DMS79 (cell line): ENCODE measurements around the gene LRP1.

ENCODE experiments used
- DNase-seq: peaks from one replicate; lab custom pipeline; 2025; lab: John Stamatoyannopoulos, UW

LRP1 gene

DNA sequence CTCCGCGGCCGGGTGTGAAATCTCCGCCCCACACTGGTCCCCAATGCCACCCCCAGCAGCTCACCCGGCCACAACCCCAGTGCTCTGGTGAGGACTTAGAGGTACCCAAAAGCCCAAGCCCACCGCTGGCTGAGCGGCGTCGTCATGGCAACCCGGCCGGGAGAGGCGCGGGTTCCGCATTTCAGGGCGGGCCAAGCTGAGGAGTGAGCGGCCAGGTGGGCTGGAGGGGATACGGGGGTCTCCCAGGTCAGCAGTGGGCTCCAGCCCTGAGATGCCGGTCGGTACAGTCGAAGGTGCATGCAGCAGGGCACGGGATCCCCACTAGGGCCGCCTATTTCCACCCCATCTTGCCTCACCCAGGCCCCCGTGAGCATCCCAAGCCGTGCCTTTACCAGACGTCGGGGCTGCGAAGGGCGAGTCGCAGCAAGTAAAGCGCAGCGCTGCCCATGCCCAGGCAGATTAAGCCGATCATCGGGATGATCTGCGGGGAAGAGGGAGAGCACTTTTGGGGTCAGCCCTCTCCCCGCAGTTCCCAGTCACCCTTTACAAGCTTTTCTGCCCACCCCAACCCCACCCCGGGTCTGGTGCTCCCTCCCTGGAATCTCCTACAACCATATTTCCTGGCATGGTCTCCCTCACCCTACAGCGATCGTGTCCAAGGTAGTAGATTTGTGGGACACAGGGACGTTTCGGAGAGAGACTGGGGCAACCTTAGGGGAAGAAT, 108.1 kb downstream of the LRP1 start:
- no peak for DNase-seq

DNA sequence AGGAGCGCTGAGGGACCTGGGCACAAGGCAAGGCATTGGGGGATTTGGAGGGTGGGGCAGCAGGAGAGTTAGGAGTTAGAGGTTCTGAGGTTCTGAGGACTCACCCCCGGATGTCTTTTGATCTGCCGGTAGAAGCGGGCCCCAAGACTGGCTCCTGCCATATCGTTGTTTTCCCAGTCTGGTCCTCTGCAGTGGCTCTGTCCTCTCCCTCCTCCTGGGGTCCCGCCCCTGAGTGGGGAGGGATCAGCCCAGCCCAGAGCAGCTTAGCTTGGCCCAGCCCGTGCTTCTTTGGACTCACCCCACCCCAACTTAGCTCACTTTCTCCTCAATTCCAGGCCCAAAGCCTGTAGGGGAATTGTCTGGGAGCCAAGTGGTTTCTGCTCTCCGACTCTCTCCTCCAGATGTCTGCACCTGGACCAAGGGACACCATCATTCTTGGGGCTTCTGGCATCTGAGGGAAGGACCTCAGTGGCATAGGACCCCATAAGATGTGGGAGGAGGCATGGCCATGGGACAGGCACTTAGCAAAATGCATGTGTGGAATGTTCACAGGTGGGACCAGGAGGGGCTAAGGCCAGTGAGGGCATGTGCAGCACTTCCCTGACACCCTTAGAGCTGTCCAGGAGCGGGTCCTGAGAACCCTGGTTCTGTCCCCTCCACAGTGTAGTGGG, 108.8 kb downstream of the LRP1 start:
- DNase-seq: no peak

DNA sequence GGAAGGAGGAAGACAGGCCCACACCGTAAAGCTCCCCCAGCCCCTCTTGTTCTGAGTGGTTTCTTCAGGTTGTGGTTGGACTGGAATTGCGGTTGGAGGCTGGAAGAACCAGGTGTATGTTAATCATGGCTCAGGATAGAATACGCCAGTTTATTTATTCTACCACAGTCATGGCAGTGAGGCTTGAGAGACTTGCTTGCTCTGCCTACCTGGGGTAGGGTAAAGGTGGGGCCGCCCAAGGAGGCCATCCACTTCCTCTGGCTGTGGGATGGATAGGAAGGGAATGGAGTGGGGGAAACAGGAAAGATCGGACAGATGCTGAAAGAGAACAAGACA, 109.3 kb downstream of the LRP1 start:
- peak; percentile 35 for DNase-seq

DNA sequence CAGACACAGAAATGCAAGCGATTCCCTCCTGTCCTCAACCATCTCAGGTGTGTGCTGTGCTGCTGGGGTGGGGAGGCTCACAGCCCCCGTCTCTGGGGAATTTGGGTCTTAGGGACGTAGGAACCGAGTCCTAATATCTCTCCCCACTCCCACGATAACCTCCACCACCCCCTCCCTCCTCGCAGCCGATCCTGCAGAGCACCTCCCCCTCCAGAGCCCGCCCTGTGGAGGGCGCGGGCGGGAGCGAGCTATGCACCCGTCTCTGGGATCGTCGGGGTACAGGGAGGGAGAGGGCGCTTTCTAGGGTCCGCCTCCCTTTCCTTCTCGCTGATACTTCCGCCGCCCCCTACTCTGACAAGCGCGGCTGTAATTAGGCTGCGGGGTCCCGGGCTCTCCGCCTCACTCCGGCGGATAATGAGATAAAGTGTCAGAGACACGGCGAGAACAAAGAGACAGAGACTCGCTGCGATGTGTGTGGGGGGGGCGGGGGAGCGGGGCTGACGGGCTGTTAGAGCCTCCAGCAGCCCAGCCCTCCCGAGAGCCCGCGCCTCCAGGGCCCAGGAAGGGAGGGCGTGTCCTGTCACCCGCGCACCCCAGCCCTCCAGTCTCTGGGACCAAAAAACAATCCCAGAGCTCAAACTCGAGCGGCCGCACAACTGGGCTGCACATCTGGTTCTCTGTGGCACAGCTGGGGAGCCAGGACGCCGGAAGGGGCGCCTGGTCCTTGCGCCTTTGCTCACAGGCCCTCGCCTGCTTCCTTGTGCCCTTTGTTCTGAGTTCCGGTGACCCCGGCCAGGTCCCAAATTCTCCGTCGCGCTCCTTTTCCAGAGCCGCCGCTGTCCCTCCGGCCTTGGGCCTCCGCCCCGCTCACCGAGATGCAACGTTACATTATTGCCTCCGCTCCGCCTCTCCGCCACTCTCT, 109.9 kb downstream of the LRP1 start:
- DNase-seq: peak; percentile 24

DNA sequence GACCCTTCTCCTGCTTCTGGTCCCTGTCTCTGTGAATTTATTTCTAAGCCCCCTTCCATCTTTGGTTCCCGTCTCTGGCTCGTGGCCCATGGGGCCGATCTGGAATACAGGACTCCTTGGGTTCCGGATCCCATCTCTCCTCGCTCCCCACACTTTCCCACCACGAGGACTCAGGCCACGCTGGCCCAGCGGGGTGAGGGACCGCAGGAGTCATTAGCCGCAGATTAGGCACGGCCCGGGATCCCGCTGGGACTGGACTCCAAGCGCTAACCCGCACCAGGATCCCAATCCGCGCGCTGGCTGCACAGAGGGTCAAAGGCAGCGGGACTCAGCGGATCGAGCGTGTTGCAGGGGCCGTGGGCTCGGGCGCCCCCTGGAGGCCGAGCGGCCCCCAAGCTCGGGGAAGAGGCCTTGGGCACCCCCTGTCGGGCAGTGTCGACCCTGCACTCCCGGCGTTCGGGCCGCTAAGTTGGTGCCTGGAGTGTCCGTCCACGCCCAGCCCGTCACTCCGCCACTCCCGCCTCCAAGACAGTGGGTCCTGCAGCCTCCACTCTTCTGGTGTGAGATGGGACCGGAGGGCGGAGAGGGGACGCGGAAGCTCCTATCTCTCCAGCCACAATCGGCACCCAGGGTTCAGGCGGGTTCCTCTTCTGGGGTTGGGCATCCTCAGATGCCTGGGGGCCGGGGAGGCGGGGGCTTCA, 110.7 kb downstream of the LRP1 start:
- DNase-seq: peak; percentile 40

DNA sequence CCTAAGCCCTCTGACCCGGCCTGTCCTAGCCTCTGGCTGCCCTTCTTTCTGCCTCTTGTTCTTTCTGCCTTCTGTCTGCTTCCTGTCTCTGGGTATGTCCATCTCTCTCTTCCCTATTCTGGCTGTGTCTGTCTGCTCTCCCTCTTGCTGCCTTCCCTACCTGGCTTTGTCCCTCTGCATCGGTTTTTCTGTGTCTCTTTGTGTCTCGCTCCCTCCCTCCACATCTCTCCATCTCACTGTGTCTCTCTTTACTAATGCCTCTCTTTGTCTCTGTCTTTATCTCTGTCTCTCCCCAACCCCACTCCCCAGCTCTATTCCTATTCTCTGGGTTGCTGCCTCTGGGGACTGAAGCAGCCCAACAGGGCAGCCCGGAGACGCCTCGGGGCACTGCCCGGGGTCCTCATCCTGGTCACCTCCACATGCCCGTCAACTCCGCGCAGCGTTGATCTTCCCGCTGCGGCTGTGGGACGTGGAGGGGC, 111.3 kb downstream of the LRP1 start:
- DNase-seq: no peak

DNA sequence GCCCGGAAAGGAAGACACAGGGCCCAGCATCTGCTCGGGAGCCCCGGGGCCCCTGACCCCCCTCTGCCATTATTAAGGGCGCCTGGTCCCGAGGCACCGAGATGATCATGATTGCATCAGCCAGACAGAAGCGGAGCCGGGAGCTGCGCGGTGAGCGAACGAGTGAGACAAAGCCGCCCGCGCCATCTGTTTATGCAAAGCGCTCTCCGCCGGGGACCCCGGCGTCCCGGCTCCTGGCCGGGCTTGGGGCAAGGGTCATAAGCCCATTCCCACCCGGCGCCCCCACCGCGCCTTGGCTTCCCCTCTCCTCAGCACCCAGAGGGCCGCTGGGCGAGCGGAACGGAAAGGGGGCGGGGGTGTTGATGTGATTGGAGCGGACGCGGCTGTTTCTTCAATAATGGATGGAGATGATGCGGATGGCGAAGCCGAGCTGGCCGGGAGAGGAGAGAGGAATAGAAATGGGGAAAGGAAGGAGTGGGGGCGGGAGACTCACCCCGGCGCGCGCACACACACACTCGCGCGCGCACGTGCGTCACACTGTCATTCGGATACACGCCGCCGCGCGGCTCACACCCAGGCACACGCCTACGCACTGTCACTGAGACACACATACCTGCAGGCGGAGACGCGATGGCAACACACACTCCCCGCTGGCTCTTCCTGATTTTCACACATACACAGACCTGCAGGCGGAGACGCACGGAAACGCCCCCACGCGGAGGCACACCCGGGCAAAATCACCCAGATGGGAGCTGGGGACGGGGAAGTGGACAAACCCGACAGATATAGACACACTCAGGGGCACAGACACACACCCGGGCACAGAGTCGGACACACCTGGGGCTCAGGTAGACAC, 112.0 kb downstream of the LRP1 start:
- no peak for DNase-seq

DNA sequence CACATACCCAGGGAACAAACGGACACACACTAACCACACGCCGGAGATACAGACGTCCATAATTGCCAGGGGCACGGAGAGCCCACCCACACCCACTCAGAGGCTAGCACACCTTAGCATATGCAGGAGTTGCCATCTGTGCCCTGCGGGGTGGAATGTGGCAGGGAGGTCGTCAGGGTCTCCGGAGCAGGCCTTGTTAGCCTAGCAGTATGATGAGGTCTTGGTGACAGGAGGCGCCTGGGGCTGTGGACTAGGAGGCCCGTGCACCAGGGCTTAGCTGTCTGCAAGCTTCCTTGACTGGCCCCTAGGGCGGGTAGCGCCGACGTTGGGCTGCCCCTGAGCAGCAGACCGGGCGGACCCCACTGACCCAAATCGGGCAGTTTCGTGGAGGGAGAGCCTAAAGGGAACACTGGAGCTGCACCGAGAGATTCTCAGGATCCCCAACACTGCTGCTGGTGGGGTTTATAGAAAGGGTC, 112.7 kb downstream of the LRP1 start:
- DNase-seq: no peak

DNA sequence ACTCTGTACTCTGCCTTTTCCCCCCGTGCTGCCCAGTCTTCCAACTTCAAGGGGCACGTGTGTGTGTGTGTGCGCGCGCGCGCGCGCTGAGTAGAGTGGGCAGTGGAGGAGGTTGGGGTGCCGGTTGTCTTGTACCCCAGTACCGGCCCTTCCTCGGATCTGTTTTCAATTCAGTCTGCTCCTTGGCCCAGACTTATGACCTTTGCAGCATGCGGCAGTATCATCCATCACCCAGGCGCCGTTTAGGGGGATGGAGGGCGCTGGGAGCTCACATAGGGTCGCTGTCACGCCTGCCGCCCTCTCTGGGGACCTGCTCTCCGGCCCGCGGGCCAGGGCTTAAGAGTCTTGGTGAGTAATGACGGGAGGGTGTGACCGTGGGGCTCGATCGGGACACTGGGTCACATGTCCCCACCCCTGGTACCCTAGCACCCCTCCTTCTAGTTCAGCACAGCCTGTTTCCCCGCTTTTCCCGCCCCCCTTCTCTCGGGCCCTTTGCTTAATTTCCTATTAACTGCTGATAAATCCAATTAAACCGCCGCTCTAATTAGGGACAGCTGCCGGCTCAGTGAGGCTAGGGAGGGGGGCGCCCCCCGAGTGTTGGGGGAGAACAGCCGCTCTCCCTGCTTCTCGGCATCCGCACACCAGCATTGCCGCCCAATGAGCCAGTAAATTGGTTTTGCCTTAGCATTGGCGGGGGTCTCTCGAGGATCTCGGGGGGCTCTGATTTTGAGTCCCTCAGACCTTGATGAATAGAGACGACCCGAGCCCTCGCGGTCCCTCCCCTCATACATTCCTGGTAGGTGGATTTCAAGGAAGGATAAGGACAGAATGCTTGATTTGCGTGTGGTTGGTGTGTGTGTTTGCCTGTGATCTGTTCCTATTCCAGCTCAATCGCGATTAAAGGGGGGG, 113.4 kb downstream of the LRP1 start:
- no peak for DNase-seq

DNA sequence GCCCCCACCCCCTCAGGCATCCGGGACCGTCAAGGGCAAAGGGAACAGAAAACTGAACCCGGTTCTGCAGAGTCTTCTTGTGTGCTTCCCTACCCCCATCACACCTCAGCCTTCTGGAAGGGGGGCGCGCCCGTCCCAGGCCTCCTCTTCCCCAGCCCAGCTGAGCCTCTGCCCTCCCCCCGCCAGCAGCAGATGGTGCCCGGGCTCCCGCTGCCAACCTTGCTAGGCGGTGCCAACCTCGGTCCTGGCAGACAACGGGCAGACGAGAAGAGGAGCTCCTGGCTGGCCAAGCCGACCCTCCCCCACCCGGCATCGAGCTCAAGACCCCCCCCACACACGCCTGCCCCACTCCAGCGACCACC, 114.0 kb downstream of the LRP1 start:
- peak; percentile 12 for DNase-seq

DNA sequence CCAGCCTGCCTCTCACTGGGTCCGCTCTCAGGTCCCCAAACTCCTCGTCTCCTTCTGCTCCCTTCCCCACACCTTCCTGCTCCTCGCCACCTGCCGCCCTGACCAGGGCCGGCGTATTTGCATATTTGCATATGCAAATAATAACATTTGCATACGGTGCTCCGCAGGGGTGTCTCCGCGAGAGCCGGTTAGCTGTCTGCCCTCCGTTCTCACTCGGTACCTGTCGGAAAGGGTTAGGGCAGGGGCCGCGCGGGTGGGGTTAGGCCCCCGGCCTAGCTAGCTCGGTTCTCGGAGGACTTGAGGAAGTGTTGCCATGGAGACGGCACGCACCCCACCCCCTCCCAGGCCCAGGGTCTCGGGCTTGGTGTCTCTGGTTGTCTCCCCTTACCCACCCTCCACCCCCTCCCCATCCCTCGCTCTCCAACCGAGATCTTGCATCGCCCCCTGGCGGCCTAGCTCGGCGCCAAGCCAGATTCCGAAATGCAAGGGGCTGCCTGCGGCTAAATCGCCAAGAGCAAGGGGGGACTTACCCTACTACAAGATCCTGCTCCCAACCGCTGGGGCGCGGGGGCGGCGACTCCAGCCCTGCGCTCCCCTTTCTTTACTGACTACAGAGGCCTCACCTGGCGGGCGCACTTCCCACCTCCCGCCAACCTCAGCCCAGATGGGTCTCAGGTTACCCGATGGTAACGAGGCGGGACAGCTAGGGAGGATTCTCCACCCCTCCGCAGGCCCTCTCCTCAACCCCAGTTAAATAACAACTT, 114.6 kb downstream of the LRP1 start:
- DNase-seq: peak; percentile 30

DNA sequence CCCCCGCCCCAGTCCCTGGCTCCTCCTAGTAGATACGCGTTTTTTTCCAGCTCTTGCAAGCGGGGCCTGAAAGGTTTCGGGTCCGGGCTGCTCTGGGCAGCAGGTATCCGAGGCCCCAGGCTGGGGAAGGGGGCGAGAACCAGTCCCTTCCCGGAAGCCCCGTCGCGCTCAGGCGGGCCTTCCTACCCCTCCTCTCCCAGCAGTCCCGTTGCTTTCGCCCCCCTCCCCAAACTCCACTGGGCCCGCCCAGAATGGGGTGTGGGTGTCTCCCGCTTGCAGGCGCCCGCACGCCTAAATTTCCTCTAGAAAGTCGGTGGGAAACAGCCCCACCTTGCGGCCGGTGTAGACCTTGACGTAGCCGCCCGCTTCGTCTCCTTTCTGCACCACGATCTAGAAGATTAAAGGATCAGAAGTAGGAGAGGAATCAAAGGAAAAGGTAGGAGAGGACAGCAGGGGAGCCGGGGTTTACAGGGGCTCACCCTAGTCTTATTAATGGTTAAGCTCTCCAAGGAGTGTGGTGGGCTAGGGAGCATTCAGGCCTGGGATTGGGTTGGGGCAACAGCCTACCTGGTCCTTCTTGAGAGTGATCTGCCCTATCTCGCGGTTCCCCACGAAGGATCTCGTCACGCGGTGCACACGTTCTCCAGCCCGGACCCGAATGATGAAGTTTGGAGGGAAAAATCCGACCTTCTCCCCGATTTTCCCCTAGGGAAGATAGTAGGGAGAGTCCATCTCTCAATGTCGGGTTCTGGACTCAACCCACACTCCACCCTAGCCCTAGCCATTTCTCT, 115.4 kb downstream of the LRP1 start:
- no peak for DNase-seq

DNA sequence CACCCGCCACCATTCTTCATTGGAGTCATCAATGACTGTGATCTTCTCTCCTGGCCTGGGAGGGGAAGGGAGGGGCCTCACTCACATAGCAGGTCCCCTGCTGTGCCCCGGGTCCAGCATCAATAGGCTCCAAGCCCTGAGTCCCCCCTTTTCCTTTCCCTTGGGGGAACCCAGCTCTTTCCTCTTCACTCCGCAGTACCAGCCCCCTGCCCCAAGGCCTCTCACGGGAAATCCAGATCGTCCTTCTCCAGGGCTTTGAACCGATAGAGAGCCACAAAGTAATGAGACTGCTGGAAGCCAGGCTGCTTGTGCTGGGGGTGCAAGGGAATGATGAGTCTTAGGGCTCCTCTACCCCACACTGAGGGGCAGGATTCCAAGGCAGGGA, 116.0 kb downstream of the LRP1 start:
- DNase-seq: no peak

DNA sequence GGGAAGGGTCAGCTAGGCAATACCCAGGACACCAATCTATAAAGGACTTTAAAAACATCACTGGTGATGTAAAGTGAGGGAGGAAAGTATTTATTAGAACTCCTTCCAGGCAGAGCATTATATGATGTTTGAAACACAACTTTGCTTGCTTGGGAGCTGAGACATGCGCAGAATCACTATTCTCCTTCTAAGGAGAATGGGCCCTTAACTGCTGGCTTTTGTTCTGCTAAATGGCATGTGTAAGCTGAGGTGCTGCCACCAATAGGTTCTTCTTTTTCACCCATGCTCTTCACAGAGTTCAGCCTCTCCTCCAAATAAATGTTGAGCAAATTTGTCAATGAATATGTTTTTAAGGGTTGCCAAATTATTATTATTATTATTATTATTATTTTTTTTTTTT, 118.8 kb downstream of the LRP1 start:
- no peak for DNase-seq

DNA sequence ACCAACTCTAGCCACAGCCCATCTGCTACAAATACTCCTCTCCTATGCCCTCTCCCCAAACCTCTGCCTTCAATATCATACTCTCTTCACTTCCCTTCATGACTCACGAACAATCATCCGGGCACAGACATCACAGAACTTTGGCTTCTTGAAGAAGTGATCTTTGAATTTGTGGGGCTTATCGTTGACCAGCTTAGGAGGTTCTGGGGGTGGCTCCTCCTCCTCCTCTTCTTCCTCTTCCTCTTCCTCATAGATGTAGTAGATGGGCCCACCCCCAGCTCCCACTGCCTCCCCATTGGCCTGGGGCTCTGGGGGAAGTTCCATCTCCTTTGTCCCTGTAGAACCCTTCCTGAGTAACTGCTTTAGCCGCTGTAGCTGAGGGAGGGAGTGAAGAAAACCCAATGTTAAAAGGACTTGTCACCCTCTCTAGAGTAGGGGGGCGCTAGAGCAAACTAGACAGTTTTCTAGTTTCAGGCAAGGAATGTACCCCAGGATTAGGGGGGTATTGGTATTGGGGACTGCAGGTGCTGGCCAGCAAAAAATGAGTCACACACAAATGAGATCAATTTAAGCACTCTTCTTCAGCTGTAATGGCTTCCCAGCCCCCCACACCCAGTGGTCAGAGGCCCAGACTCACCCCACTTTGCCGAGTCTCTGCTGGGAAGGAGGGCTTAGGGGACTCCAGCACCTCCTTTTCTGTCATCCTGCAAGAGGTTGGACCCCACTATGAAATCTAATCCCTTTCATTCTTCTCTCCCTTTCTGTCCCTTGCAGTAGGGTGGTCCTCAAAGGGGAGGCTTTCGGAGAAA, 120.9 kb downstream of the LRP1 start:
- no peak for DNase-seq

DNA sequence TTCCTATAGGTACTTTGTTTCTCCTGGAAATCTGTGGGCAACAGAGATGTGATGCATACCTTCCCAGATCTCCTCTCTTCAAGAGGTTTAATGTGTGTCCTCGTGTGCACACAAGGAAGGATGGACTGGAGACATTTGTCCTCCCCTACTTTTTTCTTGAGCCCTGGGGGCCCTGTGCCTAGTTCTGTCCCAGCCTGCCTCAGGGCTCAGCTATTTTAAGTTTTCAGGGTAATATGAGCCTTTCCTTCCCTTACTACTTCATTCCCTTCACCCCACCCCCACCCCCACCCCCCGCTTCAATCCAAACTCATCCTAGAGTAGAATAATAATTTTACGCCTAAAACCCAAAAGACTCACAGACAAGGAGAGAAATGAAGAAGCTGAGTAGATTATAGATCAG, 122.3 kb downstream of the LRP1 start:
- DNase-seq: no peak

DNA sequence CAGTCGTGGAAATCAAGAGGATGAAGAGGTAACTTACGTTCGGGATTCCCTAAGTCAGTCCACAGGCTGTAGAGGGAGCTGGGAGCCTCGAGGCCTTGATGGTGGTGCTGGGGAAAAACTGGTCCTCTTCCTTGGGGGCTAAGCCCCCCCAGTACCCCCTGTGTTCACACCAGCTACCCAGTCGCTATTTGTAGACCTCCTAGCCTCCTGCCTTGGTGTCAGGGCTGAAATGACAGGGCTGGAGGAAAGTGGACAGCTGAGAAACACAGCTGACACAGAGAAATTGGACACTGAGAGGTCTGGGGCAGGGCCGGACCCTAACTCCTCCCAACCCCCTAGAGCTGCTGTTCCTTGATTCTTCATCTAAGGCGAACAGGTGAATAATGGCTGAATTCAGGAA, 122.7 kb downstream of the LRP1 start, which contains the start of gene STAC3:
Gene STAC3 (minus strand): TSS at position 232 of the 400 bp plus-strand sequence. CDS start 1,551 bp downstream, outside the sequence.
- no peak for DNase-seq
